Occipital lobe (tissue), 2 donors: ENCODE measurements around the gene PRCC. TPM values are rescaled to one million over a fixed set of nuclear protein-coding genes. Genes with fewer than 3 reads are reported as not detected.
A peak's percentile ranks its signal among the peaks of the same experiment; 100 is the strongest.
"Not testable (repeated sequence)": the region's sequence is repeated elsewhere in the genome, so short reads cannot be mapped to it uniquely, and the experiment has no call there.

Experiments
- DNase-seq: peaks from one replicate; lab custom pipeline; 2025; lab: John Stamatoyannopoulos, UW
- total RNA-seq: library from RNA; depleted of rRNA; stranded (reverse); fragments of >200 nt; gene quantifications from one replicate; pipeline ENCODE4 v1.2.3, GENCODE V29; 2014

The PRCC gene
- total RNA-seq, 1 donor from 2014 or later: 16.2 TPM

- no peak for DNase-seq
Observed at GRCh38 chr1:156744344-156744743, 23.0 kb upstream of the PRCC start.

- no peak for DNase-seq
Observed at GRCh38 chr1:156744786-156745419, 22.4 kb upstream of the PRCC start.

GRCh38 chr1:156745881-156746280, 21.5 kb upstream of the PRCC start:
- no peak for DNase-seq

GRCh38 chr1:156746406-156746727, 21.0 kb upstream of the PRCC start:
- DNase-seq: no peak

- DNase-seq: peak; percentile 77
Observed at GRCh38 chr1:156746728-156747631, 20.4 kb upstream of the PRCC start.

- DNase-seq: no peak
Observed at GRCh38 chr1:156747742-156748669, 19.3 kb upstream of the PRCC start.

GRCh38 chr1:156748670-156749418, 18.5 kb upstream of the PRCC start:
- no peak for DNase-seq

GRCh38 chr1:156749419-156750118, 17.8 kb upstream of the PRCC start:
- no peak for DNase-seq

GRCh38 chr1:156750191-156750672, 17.1 kb upstream of the PRCC start:
- DNase-seq: no peak

GRCh38 chr1:156750711-156751450, 16.5 kb upstream of the PRCC start:
- no peak for DNase-seq

- DNase-seq: no peak
Observed at GRCh38 chr1:156751451-156751756, 15.9 kb upstream of the PRCC start, which contains the start of gene HDGF. HDGF (minus strand) TSS chr1:156751675; CDS start chr1:156751429, 246 bp downstream.

- peak; percentile 99 for DNase-seq
Observed at GRCh38 chr1:156751757-156752481, 15.4 kb upstream of the PRCC start.

- no peak for DNase-seq
Observed at GRCh38 chr1:156752843-156753482, 14.4 kb upstream of the PRCC start.

- no peak for DNase-seq
Observed at GRCh38 chr1:156754219-156754618, 13.1 kb upstream of the PRCC start.

- no peak for DNase-seq
Observed at GRCh38 chr1:156755527-156755950, 11.8 kb upstream of the PRCC start.

- DNase-seq: no peak
Observed at GRCh38 chr1:156756355-156756754, 11.0 kb upstream of the PRCC start.

GRCh38 chr1:156757572-156758253, 9.6 kb upstream of the PRCC start:
- DNase-seq: not testable (repeated sequence)
